Transverse colon (tissue), 3 donors: ENCODE results near the gene TMEM187.

Experiments used
- POLR2A ChIP-seq: fragments of 450-650 bp; IDR thresholded peaks from one replicate; pipeline ENCODE4 v1.6.1; 2016; ENCODE audit warnings: antibody characterized with exemption, mild to moderate bottlenecking, moderate library complexity
- TF ChIP-seq, protein P1 (sequence below), 5 experiments: fragments of 200-600 bp in 3 of 5; fragments of 450-650 bp in 2 of 5; sonication (generic) in 3 of 5; IDR thresholded peaks; 1 replicate in 2 of 5; 2 replicates in 3 of 5; pipeline ENCODE4 v1.5.1; 2016 to 2017; ENCODE audit warnings: antibody characterized with exemption in 5 of 5, inconsistent platforms in 3 of 5, mild to moderate bottlenecking in 2 of 5, moderate library complexity in 1 of 5

DNA sequence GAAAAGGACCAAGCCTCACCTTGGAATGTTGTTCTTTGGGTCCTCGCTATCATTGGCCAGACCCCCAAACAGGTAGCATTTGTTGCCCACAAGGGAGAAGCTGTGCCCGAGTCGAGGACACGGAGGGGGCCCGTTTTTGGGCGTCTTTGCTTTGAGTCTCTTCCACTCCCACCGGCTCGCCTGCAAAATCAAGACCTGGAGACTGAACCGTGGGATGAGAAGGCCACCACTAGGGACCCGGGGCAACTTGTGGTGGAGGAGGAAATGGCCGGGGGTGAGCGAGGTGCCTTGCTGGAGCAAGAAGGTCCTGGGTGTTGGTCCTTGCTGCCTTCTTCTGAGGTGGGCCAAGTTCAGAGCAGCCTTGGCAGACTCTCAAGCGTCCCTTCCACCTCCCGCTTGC lies 8.4 kb upstream of the TMEM187 start:
- no peak for TF ChIP-seq POLR2A
- TF ChIP-seq, protein P1, sequence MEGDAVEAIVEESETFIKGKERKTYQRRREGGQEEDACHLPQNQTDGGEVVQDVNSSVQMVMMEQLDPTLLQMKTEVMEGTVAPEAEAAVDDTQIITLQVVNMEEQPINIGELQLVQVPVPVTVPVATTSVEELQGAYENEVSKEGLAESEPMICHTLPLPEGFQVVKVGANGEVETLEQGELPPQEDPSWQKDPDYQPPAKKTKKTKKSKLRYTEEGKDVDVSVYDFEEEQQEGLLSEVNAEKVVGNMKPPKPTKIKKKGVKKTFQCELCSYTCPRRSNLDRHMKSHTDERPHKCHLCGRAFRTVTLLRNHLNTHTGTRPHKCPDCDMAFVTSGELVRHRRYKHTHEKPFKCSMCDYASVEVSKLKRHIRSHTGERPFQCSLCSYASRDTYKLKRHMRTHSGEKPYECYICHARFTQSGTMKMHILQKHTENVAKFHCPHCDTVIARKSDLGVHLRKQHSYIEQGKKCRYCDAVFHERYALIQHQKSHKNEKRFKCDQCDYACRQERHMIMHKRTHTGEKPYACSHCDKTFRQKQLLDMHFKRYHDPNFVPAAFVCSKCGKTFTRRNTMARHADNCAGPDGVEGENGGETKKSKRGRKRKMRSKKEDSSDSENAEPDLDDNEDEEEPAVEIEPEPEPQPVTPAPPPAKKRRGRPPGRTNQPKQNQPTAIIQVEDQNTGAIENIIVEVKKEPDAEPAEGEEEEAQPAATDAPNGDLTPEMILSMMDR (IDR thresholded peaks at IDR 0.05): no peak
